Raji (cell line): Measurements from ENCODE around the gene RBFOX1.

ENCODE experiments used
- POLR2A ChIP-seq: IDR thresholded peaks from 2 replicates; pipeline ENCODE4 v1.6.1; 2011; ENCODE audit warnings: low read depth, low read length, control low read depth; ENCODE audit not compliant: insufficient read depth

RBFOX1 gene

DNA sequence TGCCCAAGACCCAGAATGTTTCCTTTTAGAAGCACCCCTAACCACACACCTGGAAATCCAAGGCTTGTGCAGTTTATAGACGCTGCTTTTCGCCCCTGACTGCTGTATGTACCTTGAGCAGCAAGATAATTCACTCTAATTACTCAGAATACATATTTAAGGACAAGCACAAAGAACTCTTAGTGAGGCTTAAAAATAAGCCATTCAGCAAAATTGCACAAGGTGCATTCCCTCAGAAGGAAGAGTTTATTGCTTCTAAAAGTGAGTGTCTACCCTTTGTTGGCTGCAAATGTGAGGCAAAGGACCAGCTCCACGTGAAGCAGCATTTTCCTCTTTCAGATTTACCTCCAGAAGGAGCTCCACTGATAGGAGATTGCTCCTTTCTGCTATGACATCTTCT is 208.4 kb downstream of the RBFOX1 start:
- TF ChIP-seq POLR2A = no peak

DNA sequence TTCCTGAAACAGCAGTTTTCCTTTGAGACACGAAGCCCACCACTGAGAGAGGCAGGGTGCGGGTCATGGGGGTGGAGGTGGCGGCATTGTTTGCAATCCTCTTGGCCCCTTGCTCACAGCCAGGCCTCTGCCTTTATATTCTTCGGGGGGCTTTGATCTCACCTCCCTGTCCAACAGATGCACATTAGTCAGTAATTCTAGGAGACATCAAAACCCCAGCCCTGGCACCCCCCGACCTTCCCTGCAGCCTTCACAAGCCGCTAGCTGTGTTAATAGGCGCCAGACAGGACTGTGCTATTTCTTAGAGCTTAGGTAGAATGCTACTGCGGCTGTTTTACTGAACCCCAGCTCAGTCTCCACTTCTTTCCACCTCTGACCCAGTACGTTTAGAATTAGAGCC is 212.6 kb downstream of the RBFOX1 start:
- no peak for TF ChIP-seq POLR2A

DNA sequence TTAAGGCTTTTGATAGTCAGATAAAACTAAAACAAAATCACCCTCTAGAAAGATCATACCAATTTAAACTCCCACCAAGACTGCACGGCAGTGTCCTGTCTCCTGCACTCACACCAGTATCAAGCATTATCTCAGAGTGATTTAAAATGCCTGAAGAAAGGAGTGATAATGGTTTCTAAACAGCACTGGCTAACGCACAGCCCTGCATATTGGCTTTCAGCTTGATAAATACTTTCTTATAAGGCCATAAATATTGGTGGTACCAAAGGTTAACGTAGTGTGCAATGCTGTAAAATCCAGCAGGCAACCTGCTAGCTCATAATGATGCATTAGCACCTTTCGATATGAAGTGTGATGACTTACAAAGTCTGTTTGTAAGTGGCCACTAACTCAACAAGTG is 214.3 kb downstream of the RBFOX1 start:
- no peak for TF ChIP-seq POLR2A

DNA sequence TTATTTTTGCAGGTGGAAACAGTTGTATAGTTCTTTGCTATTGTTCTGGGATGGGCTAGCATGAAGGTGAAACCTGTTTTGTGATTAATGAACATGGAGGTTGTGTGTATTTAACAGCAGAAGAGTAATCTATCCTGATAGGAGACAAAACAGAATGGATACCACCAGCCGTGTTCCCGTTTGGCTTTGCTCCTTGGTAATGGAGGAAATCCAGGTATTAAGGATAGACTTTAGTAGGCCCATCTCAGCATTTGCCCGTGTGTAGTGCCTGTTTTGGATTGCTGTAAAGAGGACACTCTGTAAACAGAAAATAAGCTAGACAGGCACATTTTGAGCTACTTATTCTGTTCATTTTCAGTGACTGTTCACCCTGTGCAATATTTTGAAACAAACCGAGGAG is 215.1 kb downstream of the RBFOX1 start:
- TF ChIP-seq POLR2A = no peak

DNA sequence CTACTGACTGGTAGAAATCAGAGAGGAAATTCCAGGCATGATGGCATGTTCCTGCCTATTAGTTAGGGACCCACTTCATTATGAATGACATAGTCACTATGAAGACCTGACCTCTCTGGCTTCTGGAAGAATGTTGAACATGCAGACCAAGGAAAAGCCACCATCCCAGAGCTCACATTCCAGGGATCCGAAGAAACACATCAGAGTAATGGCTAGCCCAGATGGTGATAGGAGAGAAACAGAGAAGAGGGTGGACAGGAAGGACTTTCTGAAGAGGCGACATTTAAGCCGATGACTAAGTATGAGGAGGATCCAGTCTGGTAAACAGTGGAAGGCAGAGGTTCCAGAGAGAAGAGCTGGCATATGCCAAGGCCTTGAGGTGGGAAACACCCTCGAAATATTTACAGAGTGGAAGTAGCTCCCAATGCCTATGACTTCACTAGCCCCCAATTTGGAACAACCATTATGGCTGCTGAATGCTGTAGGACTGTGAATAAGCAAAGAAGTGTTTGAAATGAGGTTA is 216.2 kb downstream of the RBFOX1 start:
- no peak for TF ChIP-seq POLR2A

DNA sequence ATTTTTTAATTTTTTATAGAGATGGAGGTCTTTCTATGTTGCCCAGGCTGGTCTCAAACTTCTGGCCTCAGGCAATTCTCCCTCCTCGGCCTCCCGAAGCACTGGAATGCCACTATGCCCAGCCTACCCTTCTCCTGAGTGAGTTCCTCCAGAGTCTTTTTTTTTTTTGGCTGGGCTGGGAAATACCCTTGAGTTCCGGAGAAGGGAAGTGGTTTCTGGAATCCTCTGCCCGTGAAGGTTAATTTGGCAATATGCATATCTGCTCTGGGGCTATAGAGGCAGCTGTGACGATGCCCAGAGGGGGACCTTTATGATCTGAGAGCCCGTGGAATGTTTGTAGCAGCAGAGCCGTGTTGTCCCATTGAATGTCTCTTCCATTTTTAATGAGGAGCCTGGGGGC is 217.5 kb downstream of the RBFOX1 start:
- no peak for TF ChIP-seq POLR2A

DNA sequence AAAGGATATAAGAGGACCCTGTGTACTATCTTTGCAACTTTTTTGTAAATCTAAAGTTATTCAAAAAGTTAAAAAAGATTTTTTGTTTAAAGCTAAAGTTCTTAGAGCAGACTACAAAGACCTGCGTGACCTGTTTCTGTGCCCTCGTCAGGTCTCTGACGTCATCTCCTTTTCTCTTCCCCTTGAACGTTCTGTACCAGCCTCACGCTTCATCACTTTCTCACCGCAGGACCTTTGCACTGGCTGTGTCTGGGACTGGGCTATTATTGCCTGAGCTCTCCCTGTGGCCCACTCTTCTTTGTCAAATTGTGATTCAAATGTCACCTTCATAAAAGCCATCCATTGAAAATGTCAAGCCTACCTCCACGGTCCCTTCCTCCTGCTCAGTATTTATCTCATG is 222.8 kb downstream of the RBFOX1 start:
- TF ChIP-seq POLR2A = no peak

DNA sequence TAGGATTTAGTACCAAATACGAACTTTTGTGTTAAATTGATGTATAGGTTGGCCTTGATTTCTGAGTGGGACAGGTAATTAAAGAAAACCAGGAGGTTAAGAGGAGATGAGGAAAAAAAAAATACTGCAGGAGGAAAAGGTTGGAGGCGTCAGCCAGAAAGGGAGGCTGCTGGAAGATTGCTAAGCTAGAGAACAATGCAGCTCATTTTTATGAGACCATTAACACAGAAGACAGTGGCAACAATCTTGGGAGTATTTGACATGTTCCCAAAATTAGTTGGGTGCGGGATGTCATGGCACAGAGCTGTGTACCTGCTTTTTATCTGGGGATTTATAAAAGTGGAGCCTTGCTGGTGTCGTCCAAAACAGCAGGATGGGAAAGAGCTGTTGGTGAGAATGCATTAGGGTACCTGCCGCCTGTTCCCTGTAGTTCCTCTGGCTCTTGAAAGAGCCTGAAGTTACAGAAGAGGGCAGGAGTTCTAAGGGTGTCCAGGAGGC is 229.3 kb downstream of the RBFOX1 start:
- no peak for TF ChIP-seq POLR2A

DNA sequence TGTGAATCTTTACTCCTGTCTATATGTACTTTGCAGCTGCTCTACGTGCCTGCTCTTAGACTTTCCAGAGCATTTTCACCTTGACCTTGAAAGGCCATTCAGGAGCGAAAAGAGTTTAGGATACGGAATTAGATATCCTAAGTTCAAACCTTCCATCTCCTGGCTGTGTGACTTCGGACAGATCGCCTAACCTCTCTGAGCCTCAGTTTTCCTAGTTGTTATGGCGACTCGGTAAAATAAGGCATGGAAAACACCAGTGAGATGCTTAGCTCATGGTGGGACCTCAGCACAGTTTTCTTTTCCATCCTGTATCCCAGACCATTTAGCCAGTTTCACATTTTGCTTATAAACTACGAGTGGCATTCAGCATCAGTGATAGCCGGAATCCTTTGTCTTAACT is 233.7 kb downstream of the RBFOX1 start:
- no peak for TF ChIP-seq POLR2A

DNA sequence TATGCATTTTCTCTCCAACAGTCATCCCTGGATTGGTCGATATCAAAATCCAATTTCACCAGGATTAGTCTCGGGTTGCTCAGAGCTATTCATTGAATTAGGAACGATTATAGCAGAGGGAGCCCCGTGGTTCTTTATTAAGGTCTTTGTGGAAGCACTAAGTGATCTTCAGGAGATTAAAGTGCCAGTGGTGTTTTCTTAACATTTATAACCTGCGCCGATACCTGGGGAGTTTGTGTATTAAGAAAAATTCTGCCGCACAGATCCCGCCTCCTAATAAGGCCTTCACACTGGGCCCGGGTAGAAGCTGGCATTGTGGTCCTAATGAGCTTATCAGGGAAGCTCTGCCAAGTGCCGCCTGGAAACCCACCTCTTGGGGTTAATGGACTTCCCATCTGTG is 238.7 kb downstream of the RBFOX1 start:
- TF ChIP-seq POLR2A = no peak

DNA sequence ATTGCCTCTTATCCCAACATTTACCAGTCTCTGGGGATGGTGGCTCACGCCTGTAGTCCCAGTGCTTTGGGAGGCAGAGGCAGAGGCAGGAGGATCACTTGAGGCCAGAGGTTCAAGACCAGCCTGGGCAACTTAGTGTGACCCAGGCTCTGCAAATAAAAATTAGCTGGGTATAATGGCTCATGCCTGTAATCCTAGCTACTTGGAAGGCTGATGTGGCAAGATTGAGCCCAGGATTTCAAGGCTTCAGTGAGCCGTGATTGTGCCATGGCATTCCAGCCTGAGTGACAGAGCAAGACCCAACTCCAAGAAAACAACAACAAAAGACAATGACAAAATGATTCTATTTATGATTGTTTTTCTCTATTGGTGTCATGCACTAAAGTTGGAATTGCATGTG is 244.9 kb downstream of the RBFOX1 start:
- no peak for TF ChIP-seq POLR2A

DNA sequence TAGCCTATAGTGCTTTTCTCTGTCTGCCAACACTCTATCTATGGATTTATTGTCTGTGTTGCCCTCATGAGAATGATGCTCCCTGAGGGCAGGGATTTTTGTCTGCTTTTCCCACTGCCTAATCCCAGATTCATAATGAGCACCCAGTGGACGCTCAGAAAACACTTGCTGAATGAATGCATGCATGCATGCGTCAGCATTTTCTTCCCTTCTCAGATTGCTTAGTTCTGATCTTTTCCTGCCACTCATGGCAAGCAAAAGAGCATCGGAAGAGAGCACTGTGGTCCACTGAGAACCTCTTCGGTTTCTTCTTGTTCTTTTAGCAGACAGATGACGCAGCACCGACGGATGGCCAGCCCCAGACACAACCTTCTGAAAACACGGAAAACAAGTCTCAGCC is 246.8 kb downstream of the RBFOX1 start:
- TF ChIP-seq POLR2A = no peak

DNA sequence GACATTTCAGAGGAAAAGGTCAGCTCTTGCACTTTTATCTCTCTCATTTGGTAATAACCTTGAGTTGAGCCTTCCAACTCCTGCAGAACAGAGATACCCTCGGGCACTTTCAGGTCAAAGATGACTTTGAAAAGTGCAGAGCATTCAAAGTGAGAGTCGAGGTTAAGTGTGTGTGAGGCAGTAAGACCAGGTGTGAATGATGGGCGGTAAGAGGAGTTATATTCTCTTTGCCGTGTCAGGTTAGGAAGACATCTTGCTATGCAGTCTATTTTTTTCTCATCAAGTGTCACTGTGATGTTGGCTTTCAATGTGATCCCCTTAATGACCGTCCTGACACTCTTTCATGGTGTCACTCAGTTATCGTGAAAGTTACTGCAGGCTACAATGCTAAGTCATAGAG is 248.5 kb downstream of the RBFOX1 start:
- TF ChIP-seq POLR2A = no peak

DNA sequence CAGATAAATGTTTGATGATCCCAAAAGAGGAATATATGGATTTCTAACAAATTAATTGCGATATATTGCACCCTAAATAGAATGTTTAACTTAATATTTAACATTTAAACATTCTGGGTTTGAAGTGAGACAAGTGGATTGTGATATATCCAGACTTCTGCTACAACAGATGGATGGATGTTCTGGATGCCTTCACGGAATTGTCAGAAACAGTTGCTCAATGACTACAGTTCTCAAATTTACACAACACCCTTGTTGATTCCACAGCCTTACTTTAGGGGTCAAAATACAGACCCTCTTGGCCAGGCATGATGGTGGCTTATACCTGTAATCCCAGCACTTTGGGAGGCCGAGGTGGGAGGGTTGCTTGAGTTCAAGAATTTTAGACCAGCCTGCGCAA is 250.8 kb downstream of the RBFOX1 start:
- no peak for TF ChIP-seq POLR2A

DNA sequence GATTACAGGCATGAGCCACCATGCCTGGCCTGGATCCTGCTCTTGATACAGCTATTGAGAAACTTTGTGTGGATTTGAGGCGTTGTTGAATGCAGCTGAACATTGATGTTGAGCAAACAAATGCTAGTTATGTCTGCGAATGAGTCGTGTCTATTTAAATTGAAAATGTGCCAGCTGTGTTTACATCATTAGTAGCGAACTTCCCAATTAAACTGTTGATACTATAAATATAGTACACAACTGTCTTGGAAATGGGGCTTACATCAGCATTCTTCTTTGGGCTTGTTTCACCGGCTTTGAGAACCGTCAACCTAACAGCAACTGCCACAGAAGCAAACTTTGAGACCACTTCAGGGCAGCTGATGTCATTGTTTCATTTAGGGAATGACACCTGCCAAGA is 251.9 kb downstream of the RBFOX1 start:
- no peak for TF ChIP-seq POLR2A

DNA sequence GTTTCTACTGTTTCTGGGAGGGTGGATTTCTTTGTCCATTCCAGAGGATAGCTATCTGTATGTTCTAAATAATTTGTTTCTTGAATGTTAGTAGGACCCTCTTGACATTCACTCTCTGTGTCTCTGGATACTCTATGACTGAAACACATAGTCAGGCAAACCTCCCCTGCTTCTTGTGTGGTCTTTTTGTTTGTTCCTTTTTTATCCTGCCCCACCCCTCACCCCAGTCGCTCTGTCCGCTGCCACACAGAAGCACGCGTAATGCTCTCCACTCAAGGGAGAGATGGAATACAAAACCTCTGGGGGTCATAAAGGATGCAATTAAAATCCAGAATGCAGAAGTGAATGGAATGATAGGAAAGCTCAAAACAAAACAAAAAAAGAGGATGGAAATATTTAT is 253.1 kb downstream of the RBFOX1 start:
- no peak for TF ChIP-seq POLR2A

DNA sequence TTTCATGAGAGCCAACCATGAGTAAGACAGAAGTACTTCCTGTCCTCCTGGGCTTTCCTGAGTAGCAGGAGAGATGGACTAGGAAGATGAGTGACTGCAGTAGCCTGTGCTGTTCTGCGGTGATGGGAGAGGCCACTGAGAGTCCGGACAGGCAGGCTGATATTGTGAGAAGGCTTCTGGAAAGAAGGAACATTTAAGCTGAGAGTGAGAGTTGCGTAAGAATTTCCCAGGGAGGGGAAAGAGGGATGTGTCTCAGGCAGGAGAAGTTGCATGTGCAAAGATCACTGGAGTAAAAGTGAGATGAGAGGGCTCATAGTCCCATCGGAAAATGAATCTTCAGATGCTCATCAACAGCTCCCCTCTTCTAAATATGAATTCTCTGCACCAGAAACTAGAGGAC is 258.3 kb downstream of the RBFOX1 start:
- no peak for TF ChIP-seq POLR2A

DNA sequence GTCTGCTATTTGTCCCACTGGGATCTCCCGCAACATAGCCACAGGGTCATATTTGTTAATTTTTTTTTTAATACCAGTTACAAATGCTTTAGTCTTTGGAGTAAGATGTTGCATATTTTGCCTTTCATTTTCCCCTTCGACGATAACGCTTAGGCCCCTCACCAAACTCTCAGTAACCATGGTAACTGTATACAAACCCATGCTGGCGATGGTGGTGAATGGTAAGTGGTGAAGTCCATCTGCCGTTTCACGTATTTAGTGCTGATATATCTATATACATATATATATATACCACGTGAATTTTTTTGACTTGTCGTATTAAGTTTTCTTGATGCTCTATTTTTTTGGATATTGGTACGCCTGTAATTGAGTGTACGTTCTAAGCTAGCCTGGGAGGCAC is 263.7 kb downstream of the RBFOX1 start:
- no peak for TF ChIP-seq POLR2A

DNA sequence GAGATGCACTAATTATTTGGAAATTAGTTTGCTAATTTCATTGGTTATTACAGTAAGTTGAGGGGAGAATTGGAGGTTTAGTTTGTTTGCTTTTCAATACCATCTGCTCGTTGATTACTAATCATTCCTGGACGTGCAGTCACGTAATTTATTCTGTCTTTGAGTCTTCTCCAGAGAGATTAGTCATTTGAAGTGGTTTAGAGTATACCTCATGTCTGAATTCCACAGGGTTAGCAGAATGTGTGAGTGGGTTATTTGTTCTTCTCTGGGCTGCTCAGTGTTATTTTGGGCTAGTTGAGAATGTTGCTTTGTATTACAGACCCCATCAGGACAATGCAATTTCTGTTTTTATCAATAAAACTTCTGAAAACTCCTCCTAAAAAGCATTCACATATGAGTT is 265.0 kb downstream of the RBFOX1 start:
- no peak for TF ChIP-seq POLR2A

DNA sequence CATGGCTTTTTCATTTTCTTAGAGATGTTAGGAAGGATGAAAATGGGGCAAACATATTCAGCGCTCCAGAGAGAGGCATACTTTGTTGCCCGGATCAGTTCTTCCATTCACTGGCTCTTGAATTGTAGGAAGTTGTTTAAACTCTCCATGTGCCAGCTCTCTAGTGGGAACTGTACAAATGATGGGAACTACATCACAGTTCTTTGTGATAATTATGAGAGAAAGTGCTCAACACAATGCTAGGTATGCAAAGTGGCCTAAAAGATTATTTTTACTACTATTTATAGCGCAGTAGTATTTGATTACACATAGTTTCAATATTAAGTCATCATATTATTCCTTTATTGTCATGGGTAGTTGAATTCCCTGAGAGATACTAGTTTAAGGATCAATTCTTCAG is 268.5 kb downstream of the RBFOX1 start:
- TF ChIP-seq POLR2A = no peak
